Liver (tissue), 3 donors: ENCODE data around the gene LCN6.
"Not testable (repeated sequence)": the region's sequence is repeated elsewhere in the genome, so short reads cannot be mapped to it uniquely, and the experiment has no call there.

ENCODE experiments used
- SP1 ChIP-seq: IDR thresholded peaks from 2 replicates; pipeline ENCODE4 v1.6.1; 2018; ENCODE audit warnings: antibody characterized with exemption, mild to moderate bottlenecking
- YY1 ChIP-seq: IDR thresholded peaks from 2 replicates; pipeline ENCODE4 v1.6.1; 2016; ENCODE audit warnings: antibody characterized with exemption, mild to moderate bottlenecking
- TF ChIP-seq, protein P1 (sequence below): fragments of 150-350 bp; IDR thresholded peaks from 2 replicates; pipeline ENCODE4 v1.5.1; 2017; ENCODE audit warnings: improper control_type of control experiment, low read depth, low read length; ENCODE audit not compliant: missing input control
- TF ChIP-seq, protein P2 (sequence below): IDR thresholded peaks from 2 replicates; pipeline ENCODE4 v1.6.1; 2016; ENCODE audit warnings: antibody characterized with exemption, mild to moderate bottlenecking
- TF ChIP-seq, protein P3 (sequence below): IDR thresholded peaks from 2 replicates; pipeline ENCODE4 v1.6.1; 2016; ENCODE audit warnings: antibody characterized with exemption
- donor health status: healthy.
- donor health status: healthy.

DNA sequence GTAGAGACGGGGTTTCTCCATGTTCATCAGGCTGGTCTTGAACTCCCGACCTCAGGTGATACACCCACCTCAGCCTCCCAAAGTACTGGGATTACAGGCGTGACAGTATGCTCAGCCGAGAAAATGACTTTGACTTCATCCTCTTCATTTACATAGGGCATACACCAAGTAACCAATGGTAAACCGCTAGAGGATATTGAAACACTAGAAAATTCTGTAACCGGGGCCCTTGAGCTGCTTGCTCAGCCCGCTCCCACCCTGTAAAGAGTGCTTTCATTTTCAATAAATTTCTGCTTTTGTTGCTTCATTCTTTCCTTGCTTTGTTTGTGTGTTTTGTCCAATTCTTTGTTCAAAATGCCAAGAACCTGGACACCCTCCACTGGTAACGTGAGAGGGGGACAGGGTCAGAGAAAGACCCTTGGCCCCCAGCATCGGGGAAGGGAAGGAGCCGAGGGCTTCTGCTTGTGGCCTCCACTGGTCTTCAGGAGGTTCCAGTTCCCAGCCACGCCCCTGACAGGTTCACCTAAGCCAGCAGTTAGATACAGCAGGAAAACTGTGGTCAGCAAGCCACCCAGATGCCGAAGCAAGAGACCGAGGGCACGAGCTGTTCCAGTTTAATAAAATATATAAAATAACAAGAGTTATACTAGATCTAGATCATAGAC lies 17.6 kb upstream of the LCN6 start:
- TF ChIP-seq YY1, SP1: not testable (repeated sequence)
- TF ChIP-seq, protein P1, sequence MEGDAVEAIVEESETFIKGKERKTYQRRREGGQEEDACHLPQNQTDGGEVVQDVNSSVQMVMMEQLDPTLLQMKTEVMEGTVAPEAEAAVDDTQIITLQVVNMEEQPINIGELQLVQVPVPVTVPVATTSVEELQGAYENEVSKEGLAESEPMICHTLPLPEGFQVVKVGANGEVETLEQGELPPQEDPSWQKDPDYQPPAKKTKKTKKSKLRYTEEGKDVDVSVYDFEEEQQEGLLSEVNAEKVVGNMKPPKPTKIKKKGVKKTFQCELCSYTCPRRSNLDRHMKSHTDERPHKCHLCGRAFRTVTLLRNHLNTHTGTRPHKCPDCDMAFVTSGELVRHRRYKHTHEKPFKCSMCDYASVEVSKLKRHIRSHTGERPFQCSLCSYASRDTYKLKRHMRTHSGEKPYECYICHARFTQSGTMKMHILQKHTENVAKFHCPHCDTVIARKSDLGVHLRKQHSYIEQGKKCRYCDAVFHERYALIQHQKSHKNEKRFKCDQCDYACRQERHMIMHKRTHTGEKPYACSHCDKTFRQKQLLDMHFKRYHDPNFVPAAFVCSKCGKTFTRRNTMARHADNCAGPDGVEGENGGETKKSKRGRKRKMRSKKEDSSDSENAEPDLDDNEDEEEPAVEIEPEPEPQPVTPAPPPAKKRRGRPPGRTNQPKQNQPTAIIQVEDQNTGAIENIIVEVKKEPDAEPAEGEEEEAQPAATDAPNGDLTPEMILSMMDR = not testable (repeated sequence)
- TF ChIP-seq, protein P2, sequence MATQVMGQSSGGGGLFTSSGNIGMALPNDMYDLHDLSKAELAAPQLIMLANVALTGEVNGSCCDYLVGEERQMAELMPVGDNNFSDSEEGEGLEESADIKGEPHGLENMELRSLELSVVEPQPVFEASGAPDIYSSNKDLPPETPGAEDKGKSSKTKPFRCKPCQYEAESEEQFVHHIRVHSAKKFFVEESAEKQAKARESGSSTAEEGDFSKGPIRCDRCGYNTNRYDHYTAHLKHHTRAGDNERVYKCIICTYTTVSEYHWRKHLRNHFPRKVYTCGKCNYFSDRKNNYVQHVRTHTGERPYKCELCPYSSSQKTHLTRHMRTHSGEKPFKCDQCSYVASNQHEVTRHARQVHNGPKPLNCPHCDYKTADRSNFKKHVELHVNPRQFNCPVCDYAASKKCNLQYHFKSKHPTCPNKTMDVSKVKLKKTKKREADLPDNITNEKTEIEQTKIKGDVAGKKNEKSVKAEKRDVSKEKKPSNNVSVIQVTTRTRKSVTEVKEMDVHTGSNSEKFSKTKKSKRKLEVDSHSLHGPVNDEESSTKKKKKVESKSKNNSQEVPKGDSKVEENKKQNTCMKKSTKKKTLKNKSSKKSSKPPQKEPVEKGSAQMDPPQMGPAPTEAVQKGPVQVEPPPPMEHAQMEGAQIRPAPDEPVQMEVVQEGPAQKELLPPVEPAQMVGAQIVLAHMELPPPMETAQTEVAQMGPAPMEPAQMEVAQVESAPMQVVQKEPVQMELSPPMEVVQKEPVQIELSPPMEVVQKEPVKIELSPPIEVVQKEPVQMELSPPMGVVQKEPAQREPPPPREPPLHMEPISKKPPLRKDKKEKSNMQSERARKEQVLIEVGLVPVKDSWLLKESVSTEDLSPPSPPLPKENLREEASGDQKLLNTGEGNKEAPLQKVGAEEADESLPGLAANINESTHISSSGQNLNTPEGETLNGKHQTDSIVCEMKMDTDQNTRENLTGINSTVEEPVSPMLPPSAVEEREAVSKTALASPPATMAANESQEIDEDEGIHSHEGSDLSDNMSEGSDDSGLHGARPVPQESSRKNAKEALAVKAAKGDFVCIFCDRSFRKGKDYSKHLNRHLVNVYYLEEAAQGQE = not testable (repeated sequence)
- TF ChIP-seq, protein P3, sequence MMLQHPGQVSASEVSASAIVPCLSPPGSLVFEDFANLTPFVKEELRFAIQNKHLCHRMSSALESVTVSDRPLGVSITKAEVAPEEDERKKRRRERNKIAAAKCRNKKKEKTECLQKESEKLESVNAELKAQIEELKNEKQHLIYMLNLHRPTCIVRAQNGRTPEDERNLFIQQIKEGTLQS = not testable (repeated sequence)
